ENCODE measurements around the gene PINLYP. TPM values are rescaled to one million over a fixed set of nuclear protein-coding genes. Genes with fewer than 3 reads are reported as not detected.

PINLYP gene
- total RNA-seq, 1 experiment from 2014 or later, result 0.17 TPM

GRCh38 chr19:43540381-43540780 lies 35.2 kb upstream of the PINLYP start (continued):
- TF ChIP-seq MAX (IDR thresholded peaks at IDR 0.05) (no peak), REST (IDR thresholded peaks at IDR 0.05; ENCODE audit: low read depth) (no peak), TCF7L2 (IDR thresholded peaks at IDR 0.05; ENCODE audit: borderline replicate concordance, extremely low read depth, insufficient read depth, insufficient read length) (no peak), RAD21 (IDR thresholded peaks at IDR 0.05; ENCODE audit: low read depth) (no peak), POLR2AphosphoS5 (IDR thresholded peaks at IDR 0.05; ENCODE audit: low read depth, low read length) (no peak), POLR2A (IDR thresholded peaks at IDR 0.05; ENCODE audit: borderline replicate concordance, extremely low read depth, insufficient read depth, insufficient read length) (no peak), YY1 (IDR thresholded peaks at IDR 0.05; ENCODE audit: extremely low read depth, insufficient replicate concordance, low read depth, low read length) (no peak), SRF (IDR thresholded peaks at IDR 0.05; ENCODE audit: low read depth) (no peak)

DNA sequence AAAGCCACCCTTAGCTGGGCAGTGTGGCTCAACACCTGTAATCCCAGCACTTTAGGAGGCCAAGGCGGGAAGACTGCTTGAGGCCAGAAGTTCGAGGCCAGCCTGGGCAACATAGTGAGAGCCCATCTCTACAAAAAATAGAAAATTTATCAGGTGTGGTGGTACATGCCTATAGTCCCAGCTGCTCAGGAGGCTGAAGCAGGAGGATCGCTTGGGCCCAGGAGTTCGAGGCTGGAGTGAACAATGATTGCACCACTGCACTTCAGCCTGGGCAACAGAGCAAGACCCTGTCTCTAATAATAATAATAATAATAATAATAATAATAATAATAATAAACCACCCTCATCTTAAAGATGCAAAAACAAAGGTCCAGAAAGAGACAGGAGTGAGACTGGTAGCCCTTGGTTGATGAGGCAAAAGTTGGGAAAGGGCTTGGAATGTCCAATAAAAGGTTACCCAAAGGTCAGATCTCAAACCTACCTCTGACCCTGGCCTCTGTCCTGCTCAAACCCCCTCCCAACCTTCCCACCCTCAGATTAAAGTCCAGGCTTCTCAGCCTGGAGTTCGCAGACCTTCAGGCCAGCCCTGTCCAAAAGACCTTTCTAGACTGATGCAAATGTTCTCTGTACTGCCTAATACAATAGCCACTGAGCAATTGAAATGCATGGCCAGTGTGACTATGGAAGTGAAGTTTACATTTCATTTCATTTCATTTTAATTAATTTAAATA lies 33.5 kb upstream of the PINLYP start:
- Histone ChIP-seq H3K4me2 (ENCODE audit: low read length) (no peak overlapping the region), H3K4me3 (replicated peaks in 1 of 2; ENCODE audit: low read depth in 1 of 2, low read length in 2 of 2) (no peak overlapping the region), H3K9me3 (ENCODE audit: control insufficient read depth in 1 of 2, insufficient read depth in 1 of 2, low read depth in 1 of 2, low read length in 2 of 2) (no peaks in the 10 kb centered on the region), H3K79me2 (ENCODE audit: insufficient read depth, low read length) (no peaks in the 10 kb centered on the region), H3K27ac (ENCODE audit: low read depth, low read length) (no peak overlapping the region), H3K27me3 (ENCODE audit: insufficient read depth, low read length) (no peaks in the 10 kb centered on the region), H4K20me1 (ENCODE audit: insufficient read depth) (no peaks in the 10 kb centered on the region), H3K36me3 (ENCODE audit: control insufficient read depth in 1 of 2, insufficient read depth in 2 of 2, low read length in 2 of 2) (peaks cover 3 to 14% of the 10 kb centered on the region in 2 experiments; a peak in 3 of 4 replicates), H3K4me1 (ENCODE audit: control insufficient read depth in 1 of 2, insufficient read depth in 2 of 2, low read length in 2 of 2) (no peaks in the 10 kb centered on the region), H3K9ac (ENCODE audit: low read length) (no peak overlapping the region), H2AFZ (ENCODE audit: low read depth, low read length, poor library complexity, severe bottlenecking) (no peak overlapping the region), H3K9me2 (ENCODE audit: insufficient read depth) (no peaks in the 10 kb centered on the region)
- ATAC-seq, result no peak
- TF ChIP-seq TCF7L2 (IDR thresholded peaks at IDR 0.05; ENCODE audit: borderline replicate concordance, extremely low read depth, insufficient read depth, insufficient read length) (no peak), EZH2phosphoT487 (IDR thresholded peaks at IDR 0.05; ENCODE audit: borderline replicate concordance) (no peak), SRF (IDR thresholded peaks at IDR 0.05; ENCODE audit: low read depth) (no peak), SIN3A (IDR thresholded peaks at IDR 0.05; ENCODE audit: low read depth) (no peak), POLR2A (IDR thresholded peaks at IDR 0.05; ENCODE audit: borderline replicate concordance, extremely low read depth, insufficient read depth, insufficient read length) (no peak), ZNF274 (IDR thresholded peaks at IDR 0.05; ENCODE audit: low read depth, low read length) (no peak), SP1 (IDR thresholded peaks at IDR 0.05; ENCODE audit: low read depth) (no peak), JUND (IDR thresholded peaks at IDR 0.05) (no peak), ZFX (IDR thresholded peaks at IDR 0.05) (no peak), ZBTB33 (IDR thresholded peaks at IDR 0.05; ENCODE audit: extremely low read depth, insufficient replicate concordance, low read length) (no peak)
- no peak for DNase-seq (ENCODE audit: low read depth, low spot score)
- RAD21 ChIA-PET (ENCODE audit: low non-redundant PET in 1 of 2, low total read pairs in 2 of 2, uncharacterized antibody in 2 of 2, unreplicated experiment in 2 of 2), result no interaction called here
- BruUV-seq (replicated peaks), result no TSS peak
- intact Hi-C loops (cut with micrococcal nuclease), result no loop called here
- CTCF ChIA-PET, result no interaction called here
- POLR2A ChIA-PET, result no interaction called here

Measured in HCT116 (cell line).